ENCODE results near the gene OR14A16. TPM values are rescaled to one million over a fixed set of nuclear protein-coding genes. Genes with fewer than 3 reads are reported as not detected.

OR14A16 gene
- polyA plus RNA-seq, 3 donors, result not detected

DNA sequence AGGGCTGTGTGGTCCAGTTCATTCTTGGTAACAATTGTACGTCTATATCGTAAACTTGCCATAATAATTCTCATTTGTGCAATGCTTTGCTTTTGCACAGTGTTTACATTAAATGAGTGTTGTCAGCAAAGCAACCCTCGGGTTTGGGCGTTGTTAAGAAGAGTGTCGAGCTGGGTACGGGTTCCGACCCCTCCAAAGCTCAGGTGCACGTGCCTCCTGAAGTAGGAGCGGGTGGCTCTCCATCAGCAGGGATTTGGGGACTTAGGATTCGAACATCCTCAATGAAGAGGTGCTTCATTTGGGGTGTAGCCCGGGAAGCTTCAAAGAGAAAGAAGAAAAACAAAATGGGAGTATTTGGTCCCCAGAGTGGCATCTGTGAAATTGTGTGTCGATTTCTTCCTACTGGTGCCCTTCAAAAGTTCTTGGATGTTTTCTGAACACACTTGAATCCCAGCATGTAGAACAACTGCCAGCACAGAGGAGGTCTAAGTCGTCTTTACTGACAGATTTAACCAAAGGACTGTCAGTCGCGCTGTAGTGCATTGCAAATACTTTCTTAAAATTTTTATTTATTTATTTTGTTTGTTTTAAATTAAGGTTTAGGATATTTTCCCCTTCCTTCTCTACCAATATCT is 34.2 kb upstream of the OR14A16 start:
- H3K4me1 Mint-ChIP-seq, result peaks cover 31% of the 10 kb centered on the region
- intact Hi-C loops (cut with micrococcal nuclease), result no loop called here
- Histone ChIP-seq H2AFZ (ENCODE audit: insufficient read depth, low read depth, low read length, poor library complexity, severe bottlenecking) (peak overlapping the region; percentile 98), H3K36me3 (replicated peaks in 1 of 2; ENCODE audit: control insufficient read depth in 1 of 2, insufficient read depth in 2 of 2, low read length in 2 of 2) (peaks cover 0 to 6% of the 10 kb centered on the region in 2 donors), H3K4me3 (replicated peaks in 1 of 3; ENCODE audit: low read depth in 2 of 3, low read length in 3 of 3) (peak overlapping the region; percentile 53 to 77 (median 75)), H3K79me2 (ENCODE audit: insufficient read depth, low read length) (no peaks in the 10 kb centered on the region), H3K9ac (ENCODE audit: insufficient read depth, low read length, poor library complexity, severe bottlenecking) (peak overlapping the region; percentile 63), H4K20me1 (ENCODE audit: insufficient read depth, low read length) (no peaks in the 10 kb centered on the region), H3K27ac (ENCODE audit: low read depth in 1 of 2, low read length in 2 of 2) (no peak overlapping the region), H3K9me3 (replicated peaks in 1 of 2; ENCODE audit: control insufficient read depth in 1 of 2, insufficient read depth in 1 of 2, low read length in 2 of 2) (no peaks in the 10 kb centered on the region), H3K4me2 (replicated peaks; ENCODE audit: extremely low read depth, low read length, poor library complexity, severe bottlenecking) (peak overlapping the region; percentile 92), H3K27me3 (ENCODE audit: control insufficient read depth in 2 of 2, insufficient read depth in 2 of 2, low read length in 2 of 2) (peaks cover 0 to 11% of the 10 kb centered on the region in 2 donors), H3K4me1 (ENCODE audit: control insufficient read depth in 1 of 2, insufficient read depth in 2 of 2, low read length in 2 of 2) (peaks cover 15 to 26% of the 10 kb centered on the region in 2 donors)
- TF ChIP-seq, protein P1, sequence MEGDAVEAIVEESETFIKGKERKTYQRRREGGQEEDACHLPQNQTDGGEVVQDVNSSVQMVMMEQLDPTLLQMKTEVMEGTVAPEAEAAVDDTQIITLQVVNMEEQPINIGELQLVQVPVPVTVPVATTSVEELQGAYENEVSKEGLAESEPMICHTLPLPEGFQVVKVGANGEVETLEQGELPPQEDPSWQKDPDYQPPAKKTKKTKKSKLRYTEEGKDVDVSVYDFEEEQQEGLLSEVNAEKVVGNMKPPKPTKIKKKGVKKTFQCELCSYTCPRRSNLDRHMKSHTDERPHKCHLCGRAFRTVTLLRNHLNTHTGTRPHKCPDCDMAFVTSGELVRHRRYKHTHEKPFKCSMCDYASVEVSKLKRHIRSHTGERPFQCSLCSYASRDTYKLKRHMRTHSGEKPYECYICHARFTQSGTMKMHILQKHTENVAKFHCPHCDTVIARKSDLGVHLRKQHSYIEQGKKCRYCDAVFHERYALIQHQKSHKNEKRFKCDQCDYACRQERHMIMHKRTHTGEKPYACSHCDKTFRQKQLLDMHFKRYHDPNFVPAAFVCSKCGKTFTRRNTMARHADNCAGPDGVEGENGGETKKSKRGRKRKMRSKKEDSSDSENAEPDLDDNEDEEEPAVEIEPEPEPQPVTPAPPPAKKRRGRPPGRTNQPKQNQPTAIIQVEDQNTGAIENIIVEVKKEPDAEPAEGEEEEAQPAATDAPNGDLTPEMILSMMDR (IDR thresholded peaks at IDR 0.05), result no peak
- peak overlapping the region; percentile 96 to 98 for H3K4me3 Mint-ChIP-seq
- H3K36me3 Mint-ChIP-seq, result peaks cover 3 to 14% of the 10 kb centered on the region in 2 donors
- WGBS (ENCODE audit: insufficient coverage), result 0% methylated on average over 10 of the region's 15 CpGs
- peaks cover 0 to 4% (median 0%) of the 10 kb centered on the region in 7 donors for H3K9me3 Mint-ChIP-seq
- H3K27me3 Mint-ChIP-seq (ENCODE audit: low read depth in 3 of 3), result peaks cover 12 to 40% (median 26%) of the 10 kb centered on the region in 3 donors
- DNase-seq, result no peak
- peak overlapping the region in 3 of 7 donors; percentile 22 to 66 (median 60) for H3K27ac Mint-ChIP-seq

DNA sequence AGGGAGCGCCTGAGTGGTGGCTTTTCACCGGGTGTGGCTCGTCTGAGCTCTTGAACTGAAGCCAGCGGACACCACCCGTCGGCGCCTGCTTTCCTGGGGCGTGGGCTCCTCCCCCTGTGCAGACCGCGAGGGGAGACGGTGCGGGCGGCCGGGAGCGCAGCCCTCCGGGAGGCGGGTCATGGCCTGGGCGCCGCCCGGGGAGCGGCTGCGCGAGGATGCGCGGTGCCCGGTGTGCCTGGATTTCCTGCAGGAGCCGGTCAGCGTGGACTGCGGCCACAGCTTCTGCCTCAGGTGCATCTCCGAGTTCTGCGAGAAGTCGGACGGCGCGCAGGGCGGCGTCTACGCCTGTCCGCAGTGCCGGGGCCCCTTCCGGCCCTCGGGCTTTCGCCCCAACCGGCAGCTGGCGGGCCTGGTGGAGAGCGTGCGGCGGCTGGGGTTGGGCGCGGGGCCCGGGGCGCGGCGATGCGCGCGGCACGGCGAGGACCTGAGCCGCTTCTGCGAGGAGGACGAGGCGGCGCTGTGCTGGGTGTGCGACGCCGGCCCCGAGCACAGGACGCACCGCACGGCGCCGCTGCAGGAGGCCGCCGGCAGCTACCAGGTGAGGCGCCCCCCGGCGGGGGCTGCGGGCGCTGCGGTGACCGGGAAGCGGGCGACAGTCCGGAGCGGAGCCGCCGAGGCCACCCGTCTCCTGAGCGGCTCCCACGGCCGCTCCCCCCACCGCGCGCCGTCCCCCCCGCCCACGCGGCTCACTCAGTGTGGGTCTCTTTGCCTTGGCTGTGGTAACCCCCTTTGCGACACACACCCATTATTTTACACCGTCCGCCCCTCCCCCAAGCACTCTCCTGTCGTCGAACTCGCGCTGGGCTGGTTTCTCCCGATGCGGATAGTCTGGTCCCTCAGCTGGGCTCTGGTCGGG is 33.4 kb upstream of the OR14A16 start, which contains the start of gene TRIM58:
Gene TRIM58, plus strand, starts transcription at position 119 of the 916 bp plus-strand sequence. Its CDS starts 60 bp downstream, at position 179.
- Mint-ChIP-seq H3K36me3 (peaks cover 3 to 9% of the 10 kb centered on the region in 2 donors), H3K27me3 (ENCODE audit: low read depth in 3 of 3) (peaks cover 12 to 40% (median 26%) of the 10 kb centered on the region in 3 donors), H3K27ac (peak within 1 kb of the TSS in 4 of 7 donors; percentile 22 to 66 (median 42)), H3K9me3 (peaks cover 0 to 4% (median 0%) of the 10 kb centered on the region in 7 donors), H3K4me1 (peaks cover 37% of the 10 kb centered on the region), H3K4me3 (peak within 1 kb of the TSS; percentile 96 to 98)
- Histone ChIP-seq H3K4me3 (replicated peaks in 1 of 3; ENCODE audit: low read depth in 2 of 3, low read length in 3 of 3) (peak within 1 kb of the TSS; percentile 53 to 77 (median 75)), H3K27ac (ENCODE audit: low read depth in 1 of 2, low read length in 2 of 2) (no peak within 1 kb of the TSS), H3K36me3 (replicated peaks in 1 of 2; ENCODE audit: control insufficient read depth in 1 of 2, insufficient read depth in 2 of 2, low read length in 2 of 2) (no peaks in the 10 kb centered on the region), H3K4me1 (ENCODE audit: control insufficient read depth in 1 of 2, insufficient read depth in 2 of 2, low read length in 2 of 2) (peaks cover 21 to 32% of the 10 kb centered on the region in 2 donors), H2AFZ (ENCODE audit: insufficient read depth, low read depth, low read length, poor library complexity, severe bottlenecking) (peak within 1 kb of the TSS; percentile 98), H3K9ac (ENCODE audit: insufficient read depth, low read length, poor library complexity, severe bottlenecking) (peak within 1 kb of the TSS; percentile 63), H3K4me2 (replicated peaks; ENCODE audit: extremely low read depth, low read length, poor library complexity, severe bottlenecking) (peak within 1 kb of the TSS; percentile 92), H3K79me2 (ENCODE audit: insufficient read depth, low read length) (no peaks in the 10 kb centered on the region), H3K27me3 (ENCODE audit: control insufficient read depth in 2 of 2, insufficient read depth in 2 of 2, low read length in 2 of 2) (peaks cover 0 to 11% of the 10 kb centered on the region in 2 donors), H3K9me3 (replicated peaks in 1 of 2; ENCODE audit: control insufficient read depth in 1 of 2, insufficient read depth in 1 of 2, low read length in 2 of 2) (no peaks in the 10 kb centered on the region), H4K20me1 (ENCODE audit: insufficient read depth, low read length) (no peaks in the 10 kb centered on the region)
- TF ChIP-seq, protein P1 (IDR thresholded peaks at IDR 0.05), result peak; percentile 58
- peak; percentile 6 to 19 (median 13) for DNase-seq
- intact Hi-C loops (cut with micrococcal nuclease), result no loop called here
- under 1% methylated on average over 89 of the region's 109 CpGs for WGBS (ENCODE audit: insufficient coverage)

All from CD14-positive monocyte (primary cell).